Keratinocyte (primary cell): ENCODE results near the gene ENDOG.

ENCODE experiments used
- CTCF ChIP-seq, 3 experiments: IDR thresholded peaks in 1 of 3; conservative IDR thresholded peaks in 1 of 3; optimal IDR thresholded peaks in 1 of 3; 2 replicates in 2 of 3; 3 replicates in 1 of 3; pipeline versions ENCODE3 to v1.5.1; 2011; ENCODE audit warnings: low read length in 3 of 3, mild to moderate bottlenecking in 3 of 3, moderate library complexity in 2 of 3, control low read depth in 1 of 3, inconsistent platforms in 1 of 3; ENCODE audit not compliant: insufficient read depth in 2 of 3; ENCODE audit errors: extremely low read depth in 1 of 3
- EZH2 ChIP-seq: IDR thresholded peaks from one replicate; pipeline ENCODE4 v1.6.1; 2012; ENCODE audit warnings: inconsistent platforms, mild to moderate bottlenecking, low read length, moderate library complexity

DNA sequence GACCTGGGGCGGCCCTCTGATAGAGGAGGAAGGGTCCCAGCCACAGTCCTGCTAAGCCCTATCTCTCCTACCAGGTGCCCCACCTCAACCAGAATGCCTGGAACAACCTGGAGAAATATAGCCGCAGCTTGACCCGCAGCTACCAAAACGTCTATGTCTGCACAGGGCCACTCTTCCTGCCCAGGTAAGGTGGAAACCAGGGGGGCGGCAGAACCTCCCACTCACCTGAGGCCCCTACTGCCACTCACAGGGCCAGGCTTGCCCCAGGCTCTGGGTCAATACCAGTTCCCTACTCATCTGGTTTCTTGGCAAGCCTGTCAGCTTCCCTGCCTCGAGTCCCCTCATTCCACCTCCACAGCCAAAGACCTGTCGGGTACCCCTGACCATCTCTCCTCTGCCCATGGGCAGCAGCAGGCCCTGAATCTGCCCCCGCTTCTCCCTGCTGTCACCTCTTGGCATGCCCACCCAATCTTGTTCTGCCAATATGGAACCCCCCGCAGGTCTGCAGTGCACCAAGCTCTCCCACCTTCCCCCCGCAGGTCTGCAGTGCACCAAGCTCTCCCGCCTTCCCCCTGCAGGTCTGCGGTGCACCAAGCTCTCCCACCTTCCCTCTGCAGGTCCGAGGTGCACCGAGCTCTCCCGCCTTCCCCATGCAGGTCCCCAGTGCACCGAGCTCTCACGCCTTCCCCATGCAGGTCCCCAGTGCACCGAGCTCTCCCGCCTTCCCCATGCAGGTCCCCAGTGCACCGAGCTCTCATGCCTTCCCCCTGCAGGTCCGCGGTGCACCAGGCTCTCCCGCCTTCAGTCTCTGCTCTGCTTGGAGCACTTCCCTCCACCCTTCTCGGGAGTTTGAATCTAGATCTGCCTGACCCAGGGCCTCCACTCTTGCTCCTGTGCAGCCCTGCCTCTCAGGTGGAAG, 2.6 kb downstream of the ENDOG start:
- TF ChIP-seq CTCF (optimal IDR thresholded peaks at IDR 0.05 in 1 of 3, IDR thresholded peaks at IDR 0.05 in 1 of 3, conservative IDR thresholded peaks at IDR 0.05 in 1 of 3; ENCODE audit: extremely low read depth in 1 of 3, insufficient read depth in 2 of 3, low read length in 3 of 3): no peak
- TF ChIP-seq EZH2: no peak
